Hepatocyte (in vitro differentiated cells): ENCODE measurements around the gene C1QTNF3. TPM values are rescaled to one million over a fixed set of nuclear protein-coding genes. Genes with fewer than 3 reads are reported as not detected.

Experiments used
- DNase-seq: peaks from one replicate; pipeline ENCODE4 v3.0.0-alpha.2; 2016; ENCODE audit warnings: low spot score
- H2AFZ ChIP-seq: fragments of 200-600 bp; sonication (generic); 2 replicates; pipeline ENCODE4 v1.6.0; 2016; ENCODE audit warnings: antibody characterized with exemption, mild to moderate bottlenecking
- H3K27ac ChIP-seq: fragments of 200-600 bp; sonication (generic); 2 replicates; pipeline ENCODE4 v1.5.1; 2016; ENCODE audit warnings: mild to moderate bottlenecking
- H3K27me3 ChIP-seq: fragments of 200-600 bp; sonication (generic); 2 replicates; pipeline ENCODE4 v1.6.1; 2016
- H3K36me3 ChIP-seq: fragments of 200-600 bp; sonication (generic); replicated peaks from 2 replicates; pipeline ENCODE4 v1.5.1; 2016; ENCODE audit warnings: low read depth; ENCODE audit not compliant: insufficient read depth
- H3K4me1 ChIP-seq: fragments of 200-600 bp; sonication (generic); 2 replicates; pipeline ENCODE4 v1.5.1; 2016; ENCODE audit warnings: mild to moderate bottlenecking, moderate library complexity; ENCODE audit not compliant: insufficient read depth
- H3K4me2 ChIP-seq: fragments of 200-600 bp; sonication (generic); 2 replicates; pipeline ENCODE4 v1.6.0; 2016
- H3K4me3 ChIP-seq: fragments of 200-600 bp; sonication (generic); 2 replicates; pipeline ENCODE4 v1.5.1; 2016; ENCODE audit warnings: mild to moderate bottlenecking
- H3K79me2 ChIP-seq: fragments of 200-600 bp; sonication (generic); 2 replicates; pipeline ENCODE4 v1.6.0; 2017; ENCODE audit warnings: mild to moderate bottlenecking
- H3K9me2 ChIP-seq: fragments of 200-600 bp; sonication (generic); replicated peaks from 2 replicates; pipeline ENCODE4 v1.6.0; 2017; ENCODE audit warnings: mild to moderate bottlenecking; ENCODE audit not compliant: insufficient read depth
- H3K9me3 ChIP-seq: fragments of 200-600 bp; sonication (generic); 2 replicates; pipeline ENCODE4 v1.5.1; 2016; ENCODE audit warnings: low read depth, mild to moderate bottlenecking
- H4K20me1 ChIP-seq: fragments of 200-600 bp; sonication (generic); 2 replicates; pipeline ENCODE4 v1.6.0; 2016; ENCODE audit warnings: mild to moderate bottlenecking; ENCODE audit not compliant: insufficient read depth, poor library complexity, severe bottlenecking
- CTCF ChIP-seq: fragments of 200-600 bp; sonication (generic); IDR thresholded peaks from 2 replicates; pipeline ENCODE4 v1.5.1; 2016; ENCODE audit warnings: antibody characterized with exemption, mild to moderate bottlenecking; ENCODE audit not compliant: poor library complexity
- EZH2 ChIP-seq: fragments of 200-600 bp; sonication (generic); IDR thresholded peaks from 2 replicates; pipeline ENCODE4 v1.6.1; 2016; ENCODE audit warnings: antibody characterized with exemption, mild to moderate bottlenecking, borderline replicate concordance
- EZH2phosphoT487 ChIP-seq: fragments of 200-600 bp; sonication (generic); IDR thresholded peaks from one replicate; pipeline ENCODE4 v1.6.1; 2018; ENCODE audit warnings: antibody characterized with exemption, mild to moderate bottlenecking, low read depth, moderate library complexity; ENCODE audit not compliant: unreplicated experiment, severe bottlenecking
- WGBS: methylation state at CpG from one replicate; pipeline ENCODE4 v1.1.6; 2016; ENCODE audit warnings: low lambda C conversion rate; ENCODE audit errors: missing lambda C conversion rate; 5-methylcytosine and 5-hydroxymethylcytosine counted together
- polyA plus RNA-seq: library from polyadenylated mRNA; unstranded; fragments of >200 nt; fragmentation: Nextera tagmentation; extraction: Ambion mirVana; gene quantifications from 2 replicates; pipeline ENCODE4 v1.2.1, GENCODE V29; 2016
- total RNA-seq: library from RNA; depleted of rRNA; stranded (reverse); fragments of >200 nt; gene quantifications from 2 replicates; pipeline ENCODE4 v1.2.3, GENCODE V29; 2014

The C1QTNF3 gene
- total and polyA plus RNA-seq, 2 experiments from 2014 or later, result 2.7 to 7.4 TPM

GRCh38 chr5:34016222-34016621 is 26.8 kb downstream of the C1QTNF3 start:
- peak overlapping the region; percentile 85 for H3K27ac ChIP-seq
- 36% methylated on average over 5 of the region's 5 CpGs for WGBS

GRCh38 chr5:34015120-34015822 is 27.7 kb downstream of the C1QTNF3 start:
- H3K27ac ChIP-seq, result peak overlapping the region; percentile 85

More at GRCh38 chr5:34016222-34016621, 26.8 kb downstream of the C1QTNF3 start:
- H3K4me2 ChIP-seq, result peak overlapping the region; percentile 52
- H3K27me3 ChIP-seq, result no peaks in the 10 kb centered on the region
- TF ChIP-seq EZH2 (no peak), CTCF (no peak), EZH2phosphoT487 (no peak)
- no peaks in the 10 kb centered on the region for H3K9me2 ChIP-seq
- no peaks in the 10 kb centered on the region for H3K79me2 ChIP-seq
- DNase-seq, result no peak
- peaks cover 32% of the 10 kb centered on the region for H3K4me1 ChIP-seq
- H4K20me1 ChIP-seq, result no peaks in the 10 kb centered on the region
- no peaks in the 10 kb centered on the region for H3K36me3 ChIP-seq
- no peak overlapping the region for H2AFZ ChIP-seq
- no peaks in the 10 kb centered on the region for H3K9me3 ChIP-seq
- H3K4me3 ChIP-seq, result no peak overlapping the region

GRCh38 chr5:34014626-34015025 is 28.4 kb downstream of the C1QTNF3 start:
- H3K4me2 ChIP-seq, result no peak overlapping the region
- peaks cover 27% of the 10 kb centered on the region for H3K4me1 ChIP-seq
- H3K9me3 ChIP-seq, result no peaks in the 10 kb centered on the region
- H3K27ac ChIP-seq, result peak overlapping the region; percentile 85
- no peak overlapping the region for H3K4me3 ChIP-seq
- H4K20me1 ChIP-seq, result no peaks in the 10 kb centered on the region
- no peak overlapping the region for H2AFZ ChIP-seq
- DNase-seq, result no peak
- 84% methylated on average over 2 of the region's 2 CpGs for WGBS
- no peaks in the 10 kb centered on the region for H3K36me3 ChIP-seq
- H3K27me3 ChIP-seq, result no peaks in the 10 kb centered on the region
- TF ChIP-seq CTCF, result no peak
- no peak for TF ChIP-seq EZH2
- no peak for TF ChIP-seq EZH2phosphoT487
- no peaks in the 10 kb centered on the region for H3K79me2 ChIP-seq
- H3K9me2 ChIP-seq, result no peaks in the 10 kb centered on the region

More at GRCh38 chr5:34015120-34015822, 27.7 kb downstream of the C1QTNF3 start:
- no peaks in the 10 kb centered on the region for H3K79me2 ChIP-seq
- no peaks in the 10 kb centered on the region for H4K20me1 ChIP-seq
- TF ChIP-seq EZH2, result no peak
- no peak for TF ChIP-seq EZH2phosphoT487
- TF ChIP-seq CTCF, result no peak
- no peaks in the 10 kb centered on the region for H3K36me3 ChIP-seq
- no peak overlapping the region for H2AFZ ChIP-seq
- H3K27me3 ChIP-seq, result no peaks in the 10 kb centered on the region
- no peaks in the 10 kb centered on the region for H3K9me3 ChIP-seq
- WGBS, result 54% methylated on average over 4 of the region's 4 CpGs
- H3K9me2 ChIP-seq, result no peaks in the 10 kb centered on the region
- H3K4me2 ChIP-seq, result peak overlapping the region; percentile 2
- peak; percentile 57 for DNase-seq
- peaks cover 30% of the 10 kb centered on the region for H3K4me1 ChIP-seq
- H3K4me3 ChIP-seq, result no peak overlapping the region
